DMS153 (cell line): ENCODE results near the gene CAMKK2.
"Not testable (repeated sequence)": the region's sequence is repeated elsewhere in the genome, so short reads cannot be mapped to it uniquely, and the experiment has no call there.

ENCODE experiments used
- DNase-seq: peaks from one replicate; lab custom pipeline; 2025; lab: John Stamatoyannopoulos, UW

CAMKK2 gene

GRCh38 chr12:121279071-121279375 lies 17.5 kb downstream of the CAMKK2 start:
- no peak for DNase-seq

DNA sequence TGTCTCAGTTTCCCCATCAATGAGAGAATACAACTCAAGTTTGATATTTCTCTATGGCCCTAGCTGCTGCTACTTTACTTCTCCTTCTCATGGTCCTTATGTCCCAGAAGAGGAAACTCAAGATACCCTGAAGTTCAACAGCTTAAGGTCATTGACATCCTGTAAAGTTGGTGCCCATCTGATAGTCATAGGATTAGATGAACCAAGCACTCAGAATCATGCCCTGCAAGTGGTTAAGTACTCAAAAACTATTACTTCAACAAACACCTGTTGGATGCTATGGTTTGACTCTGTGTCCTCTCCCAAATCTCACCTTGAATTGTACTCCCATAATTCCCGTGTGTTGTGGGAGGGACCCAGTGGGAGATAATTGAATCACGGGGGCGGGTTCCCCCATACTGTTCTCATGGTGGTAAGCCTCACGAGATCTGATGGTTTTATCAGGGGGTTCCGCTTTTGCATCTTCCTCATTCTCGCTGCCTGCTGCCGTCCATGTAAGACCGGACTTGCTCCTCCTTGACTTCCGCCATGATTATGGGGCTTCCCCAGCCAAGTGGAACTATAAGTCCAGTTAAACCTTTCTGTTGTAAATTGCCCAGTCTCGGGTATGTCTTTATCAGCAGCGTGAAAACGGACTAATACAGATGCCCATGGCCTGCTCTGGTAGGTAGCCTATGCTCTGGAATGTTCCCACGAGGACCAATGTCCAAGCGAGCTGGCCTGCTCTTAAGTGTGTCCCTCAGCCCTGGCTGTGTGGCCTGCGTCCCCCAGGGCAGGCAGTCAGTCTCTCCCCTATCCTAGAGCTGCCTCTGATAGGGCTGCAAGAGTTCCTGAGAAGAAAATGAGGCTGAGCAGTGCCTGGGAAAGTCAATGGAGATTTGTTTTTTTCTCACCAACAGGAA lies 18.1 kb downstream of the CAMKK2 start:
- no peak for DNase-seq

DNA sequence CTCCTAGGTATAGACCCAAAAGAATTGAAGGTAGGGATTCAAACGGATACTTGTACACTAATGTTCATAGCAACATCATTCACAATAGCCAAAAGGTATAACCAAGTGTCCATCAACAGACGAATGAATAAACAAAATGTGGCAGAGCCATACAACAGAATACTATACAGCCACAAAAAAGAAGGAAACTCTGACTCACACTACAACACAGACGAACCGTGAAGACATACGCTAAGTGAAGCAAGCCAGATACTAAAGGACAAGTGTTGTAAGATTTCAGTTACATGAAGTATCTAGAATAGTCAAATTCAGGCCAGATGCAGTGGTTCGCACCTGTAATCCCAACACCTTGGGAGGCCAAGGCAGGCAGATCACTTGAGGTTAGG lies 19.1 kb downstream of the CAMKK2 start:
- DNase-seq, result no peak

GRCh38 chr12:121274036-121274763 lies 22.3 kb downstream of the CAMKK2 start:
- no peak for DNase-seq

DNA sequence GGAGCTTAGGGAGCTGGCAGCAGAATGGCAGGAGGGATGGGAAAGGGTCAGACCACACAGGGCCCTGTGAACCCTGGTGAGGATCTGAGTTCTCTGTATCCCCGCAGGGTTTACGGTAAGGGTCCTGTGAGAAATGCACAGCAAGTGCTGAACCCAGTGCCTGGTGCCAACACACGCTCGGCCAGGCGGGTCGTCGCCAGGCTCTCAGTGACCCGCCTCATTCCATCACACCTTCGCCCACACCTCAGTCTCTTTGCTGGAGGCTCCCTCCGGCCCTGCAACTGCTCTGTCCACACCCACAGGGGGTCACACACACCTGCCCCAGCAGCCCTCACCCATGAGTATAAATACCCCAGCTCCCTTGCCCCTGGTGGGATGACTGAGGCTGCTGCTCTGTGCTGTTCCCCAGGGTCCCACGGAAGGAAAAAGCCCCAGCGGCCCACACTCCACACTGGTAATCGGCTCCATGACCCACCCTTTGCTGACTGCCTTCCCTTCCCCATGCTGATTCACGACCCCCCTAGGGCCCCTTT lies 23.1 kb downstream of the CAMKK2 start:
- no peak for DNase-seq

GRCh38 chr12:121267822-121268221 lies 28.7 kb downstream of the CAMKK2 start:
- DNase-seq, result no peak

- DNase-seq, result no peak
These were observed 31.5 kb downstream of the CAMKK2 start for GRCh38 chr12:121264951-121265515.

DNA sequence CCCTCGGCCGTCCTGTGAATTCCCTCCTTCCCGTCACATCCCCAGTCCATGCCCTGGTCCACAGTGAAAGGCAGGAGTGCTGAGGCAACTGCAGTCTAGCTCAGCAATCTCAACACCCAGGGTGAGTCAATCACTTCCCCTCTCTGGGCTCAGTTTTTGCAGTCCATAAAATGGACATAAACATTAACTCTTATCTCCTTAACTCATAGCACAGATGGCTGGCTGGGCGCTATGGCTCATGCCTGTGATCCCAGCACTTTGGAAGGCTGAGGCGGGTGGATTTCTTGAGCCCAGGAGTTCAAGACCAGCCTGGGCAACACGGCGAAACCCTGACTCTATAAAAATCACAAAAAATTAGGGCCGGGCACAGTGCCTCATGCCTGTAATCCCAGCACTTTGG lies 32.4 kb downstream of the CAMKK2 start:
- DNase-seq, result no peak

GRCh38 chr12:121263206-121263935 lies 33.1 kb downstream of the CAMKK2 start:
- no peak for DNase-seq

GRCh38 chr12:121261398-121261797 lies 35.1 kb downstream of the CAMKK2 start:
- DNase-seq, result no peak

GRCh38 chr12:121260091-121260490 lies 36.4 kb downstream of the CAMKK2 start:
- DNase-seq, result no peak

DNA sequence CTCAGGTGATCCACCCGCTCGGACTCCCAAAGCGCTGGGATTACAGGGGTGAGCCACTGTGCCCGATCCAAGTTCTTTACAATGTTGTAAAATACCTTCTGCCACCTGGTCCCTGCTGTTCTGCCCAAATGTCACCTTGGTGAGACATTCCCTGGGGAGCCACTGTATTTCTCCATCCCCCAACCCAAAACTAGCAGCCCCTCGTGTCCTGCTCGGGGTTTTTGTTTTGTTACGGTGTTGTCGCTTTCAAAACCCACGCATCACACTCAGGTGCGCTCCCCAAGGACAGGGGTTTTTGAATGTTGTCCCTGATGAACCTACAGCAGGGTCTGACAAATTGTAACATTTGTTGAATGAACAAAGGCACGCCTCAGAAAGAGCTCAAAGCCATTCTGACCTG lies 37.4 kb downstream of the CAMKK2 start:
- DNase-seq, result no peak

GRCh38 chr12:121257704-121258449 lies 38.6 kb downstream of the CAMKK2 start:
- DNase-seq, result not testable (repeated sequence)

GRCh38 chr12:121255433-121255832 lies 41.1 kb downstream of the CAMKK2 start:
- DNase-seq, result no peak

DNA sequence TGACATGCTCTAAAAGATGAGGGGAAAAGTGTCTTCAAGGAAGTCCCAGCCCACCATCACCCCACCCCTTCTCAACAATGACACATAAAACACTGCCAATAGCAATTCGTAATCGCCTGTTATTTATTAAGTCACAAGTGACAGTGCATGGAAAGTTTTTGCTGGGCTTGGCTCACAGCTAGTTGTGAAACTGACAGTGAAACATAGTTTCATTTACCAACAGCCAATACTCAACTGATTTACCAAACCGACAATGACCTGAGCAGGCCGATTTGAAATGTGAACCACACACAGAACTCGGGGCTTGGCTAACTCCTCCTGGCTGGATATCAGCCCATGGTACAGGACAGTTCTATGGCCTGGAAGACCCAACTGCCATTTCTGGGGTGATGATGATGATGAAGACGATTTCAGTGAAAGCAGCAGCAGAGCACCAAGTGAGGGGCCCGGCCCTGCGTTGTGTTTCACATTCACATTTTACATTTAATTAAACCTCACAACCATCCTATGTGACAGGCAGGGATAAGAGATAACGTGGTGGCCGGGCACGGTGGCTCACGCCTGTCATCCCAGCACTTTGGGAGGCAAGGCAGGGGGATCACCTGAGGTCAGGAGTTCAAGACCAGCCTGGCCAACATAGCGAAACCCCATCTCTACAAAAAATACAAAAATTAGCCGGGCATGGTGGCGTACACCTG lies 42.7 kb downstream of the CAMKK2 start:
- no peak for DNase-seq

DNA sequence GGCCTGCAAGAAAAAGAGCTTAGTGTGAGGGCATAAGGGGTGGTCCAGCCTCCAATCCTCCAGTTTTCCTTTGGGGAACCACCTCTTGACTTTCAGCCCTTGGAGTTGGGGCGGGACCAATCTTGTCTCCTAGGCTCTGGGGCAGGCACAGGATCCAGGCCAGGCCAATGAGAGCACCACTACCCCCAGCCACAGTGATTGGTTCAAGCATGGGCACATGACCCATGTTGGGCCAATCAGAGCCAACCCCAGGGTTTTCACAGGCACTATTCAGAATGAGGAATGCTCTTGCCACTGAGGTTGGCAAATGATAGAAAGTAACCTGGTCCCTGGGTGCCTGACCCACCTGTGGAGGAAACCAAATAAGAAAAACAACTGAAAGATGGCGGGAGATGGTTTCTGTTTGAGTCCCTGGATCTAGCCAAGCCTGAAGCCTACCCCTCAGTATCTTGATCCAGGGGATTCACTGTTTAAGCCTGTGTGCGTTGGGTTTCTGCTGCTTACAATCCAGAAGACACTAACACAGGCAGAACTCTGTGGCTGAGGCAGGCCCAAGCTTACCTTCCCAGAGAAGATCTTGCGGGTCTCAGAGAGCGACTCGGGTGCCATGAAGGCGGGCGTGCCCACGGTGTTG lies 43.7 kb downstream of the CAMKK2 start:
- DNase-seq, result no peak

- no peak for DNase-seq
These were observed 44.7 kb downstream of the CAMKK2 start for GRCh38 chr12:121251838-121252237.

GRCh38 chr12:121250359-121250758 lies 46.1 kb downstream of the CAMKK2 start:
- DNase-seq, result no peak

DNA sequence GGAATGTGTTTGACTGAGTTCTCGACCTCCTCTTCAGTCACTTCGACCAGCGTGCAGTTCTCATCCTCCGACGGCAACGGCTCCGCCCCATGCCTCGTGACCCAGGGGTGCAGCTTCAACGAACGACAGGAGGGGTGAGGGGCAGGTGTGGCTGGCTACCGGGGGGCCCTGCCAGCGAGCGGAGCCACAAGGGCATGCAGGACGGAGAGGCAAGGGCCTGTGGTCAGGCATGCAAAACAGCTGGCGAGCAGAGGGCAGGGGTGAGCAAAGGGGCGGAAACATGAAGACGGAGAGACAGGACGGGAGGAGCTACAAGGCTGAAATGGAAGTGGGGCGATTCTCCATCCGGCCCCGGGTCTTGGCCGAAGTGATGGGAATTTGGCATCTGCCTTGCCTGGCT lies 47.9 kb downstream of the CAMKK2 start:
- no peak for DNase-seq

GRCh38 chr12:121246893-121247557 lies 49.5 kb downstream of the CAMKK2 start:
- no peak for DNase-seq
